Nucleus accumbens (tissue), 56 donors: ENCODE measurements around the gene MED28.
"Not testable (repeated sequence)": the region's sequence is repeated elsewhere in the genome, so short reads cannot be mapped to it uniquely, and the experiment has no call there.

Experiments
- DNase-seq, 56 donors: peaks; one replicate each; lab custom pipeline; 2025; lab: John Stamatoyannopoulos, UW

The MED28 gene, protein sequence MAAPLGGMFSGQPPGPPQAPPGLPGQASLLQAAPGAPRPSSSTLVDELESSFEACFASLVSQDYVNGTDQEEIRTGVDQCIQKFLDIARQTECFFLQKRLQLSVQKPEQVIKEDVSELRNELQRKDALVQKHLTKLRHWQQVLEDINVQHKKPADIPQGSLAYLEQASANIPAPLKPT

DNA sequence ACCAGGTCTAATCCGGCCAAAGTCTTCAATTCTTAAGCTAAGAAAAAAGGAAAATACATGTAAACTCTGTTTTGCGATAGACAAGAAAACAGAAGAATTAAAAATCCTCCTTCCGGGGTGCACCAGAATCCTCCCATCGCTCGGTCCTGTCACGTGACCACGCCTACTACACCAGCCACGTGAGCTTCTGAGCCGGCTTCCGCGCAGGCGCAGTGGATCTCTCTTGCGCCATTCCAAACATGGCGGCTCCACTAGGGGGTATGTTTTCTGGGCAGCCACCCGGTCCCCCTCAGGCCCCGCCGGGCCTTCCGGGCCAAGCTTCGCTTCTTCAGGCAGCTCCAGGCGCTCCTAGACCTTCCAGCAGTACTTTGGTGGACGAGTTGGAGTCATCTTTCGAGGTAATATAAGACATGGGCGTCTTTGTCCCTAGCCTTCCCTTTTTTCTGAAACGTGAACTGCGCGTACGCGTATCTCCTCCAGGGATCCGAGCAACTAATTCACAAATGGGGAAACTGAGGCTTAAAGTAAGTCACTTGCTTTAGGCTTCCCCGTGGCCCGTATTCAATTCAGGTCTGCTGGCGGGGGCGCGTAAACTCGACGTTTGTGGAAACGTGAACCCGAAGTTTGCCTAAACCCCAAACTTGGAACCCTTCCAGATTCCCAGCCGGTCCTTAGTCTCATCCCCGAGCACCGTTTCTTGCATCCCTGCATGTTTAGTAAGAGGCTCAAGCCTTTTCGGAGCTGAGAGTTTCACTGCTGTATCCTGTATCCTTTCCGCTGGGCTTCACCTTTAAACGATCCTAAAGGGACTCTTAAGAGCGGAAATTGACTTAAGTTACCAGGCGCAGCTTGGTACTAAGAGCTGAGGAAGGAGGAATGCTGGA, at the start of gene MED28:
MED28 (plus strand) TSS at position 226 of the 884 bp plus-strand sequence; CDS start at position 240, 14 bp downstream.
- peak in 55 of 56 donors; percentile 40 to 96 (median 87) for DNase-seq

DNA sequence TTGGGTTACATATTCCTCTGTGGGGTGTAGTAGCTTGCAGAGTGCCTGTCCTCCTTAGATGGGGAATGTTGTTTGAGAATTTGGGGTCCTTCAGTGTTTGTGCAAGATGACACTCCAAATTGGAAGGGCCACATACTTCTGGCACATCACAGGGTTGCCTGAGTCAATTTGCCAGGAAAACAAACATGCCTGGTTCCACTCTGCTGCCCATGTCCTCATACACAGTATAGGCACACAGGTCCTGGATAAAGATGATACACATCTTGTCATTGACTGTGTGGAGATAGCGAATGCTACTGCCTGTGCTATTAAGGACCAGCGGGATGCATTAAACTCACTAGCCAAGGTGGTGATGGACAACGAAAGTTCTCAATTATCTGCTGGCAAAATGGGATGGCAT, 48.6 kb upstream of the MED28 start:
- no peak for DNase-seq

DNA sequence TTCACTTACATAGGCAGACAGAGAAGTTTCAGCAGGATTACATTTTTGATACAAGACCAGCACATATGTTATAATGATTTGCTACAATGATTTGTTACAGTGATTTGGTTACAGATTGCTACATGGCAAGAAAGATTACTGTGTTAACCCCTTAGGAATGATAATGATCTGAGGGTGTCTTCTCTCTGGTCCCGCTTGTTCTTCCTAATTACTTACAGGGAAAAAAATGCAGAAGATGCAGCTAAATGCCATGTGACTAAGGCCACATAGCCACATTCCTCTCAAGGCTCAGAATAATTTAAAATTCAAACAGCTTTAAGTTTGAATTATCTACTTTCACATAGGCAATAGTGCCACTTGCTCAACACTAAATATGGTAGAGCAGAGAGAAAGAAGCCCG, 47.2 kb upstream of the MED28 start:
- DNase-seq = no peak

DNA sequence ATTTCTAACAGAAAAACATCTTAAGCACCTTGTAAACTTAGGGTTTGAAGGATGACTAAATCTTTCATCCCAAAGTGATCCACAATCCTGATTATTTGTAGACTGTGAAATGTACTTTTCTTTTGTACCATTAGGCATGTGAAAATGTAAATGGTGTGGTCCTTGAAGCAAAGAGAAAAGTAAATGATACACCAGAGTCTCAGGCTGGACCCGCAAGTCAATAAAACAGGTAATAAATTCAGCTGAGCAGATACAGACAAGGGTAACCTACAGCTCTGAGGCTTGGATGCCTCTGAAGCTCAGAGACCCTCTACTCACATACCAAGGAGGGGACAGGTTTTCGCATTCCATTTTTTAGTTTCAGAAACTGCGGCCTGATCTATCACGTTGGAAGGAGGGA, 40.2 kb upstream of the MED28 start:
- no peak for DNase-seq

DNA sequence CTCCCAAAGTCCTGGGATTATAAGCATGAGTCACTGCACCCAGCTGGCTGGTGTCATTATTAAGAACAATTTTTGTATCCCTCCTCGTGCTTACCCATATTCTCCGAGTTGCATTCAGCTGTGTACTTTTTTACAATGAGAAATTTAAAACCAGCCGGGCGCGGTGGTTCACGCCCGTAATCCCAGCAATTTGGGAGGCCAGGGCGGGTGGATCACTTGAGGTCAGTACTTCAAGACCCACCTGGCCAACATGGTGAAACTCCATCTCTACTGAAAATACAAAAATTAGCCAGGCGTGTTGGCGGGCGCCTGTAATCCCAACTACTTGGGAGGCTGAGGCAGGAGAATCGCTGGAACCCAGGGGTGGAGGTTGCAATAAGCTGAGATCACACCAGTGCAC, 39.3 kb upstream of the MED28 start:
- not testable (repeated sequence) for DNase-seq

GRCh38 chr4:17576932-17577664, 37.3 kb upstream of the MED28 start, which contains the start of gene LAP3:
Gene LAP3 (plus strand): TSS chr4:17577198. CDS start chr4:17577466, 268 bp downstream.
- DNase-seq = peak; percentile 55 to 99 (median 97)

DNA sequence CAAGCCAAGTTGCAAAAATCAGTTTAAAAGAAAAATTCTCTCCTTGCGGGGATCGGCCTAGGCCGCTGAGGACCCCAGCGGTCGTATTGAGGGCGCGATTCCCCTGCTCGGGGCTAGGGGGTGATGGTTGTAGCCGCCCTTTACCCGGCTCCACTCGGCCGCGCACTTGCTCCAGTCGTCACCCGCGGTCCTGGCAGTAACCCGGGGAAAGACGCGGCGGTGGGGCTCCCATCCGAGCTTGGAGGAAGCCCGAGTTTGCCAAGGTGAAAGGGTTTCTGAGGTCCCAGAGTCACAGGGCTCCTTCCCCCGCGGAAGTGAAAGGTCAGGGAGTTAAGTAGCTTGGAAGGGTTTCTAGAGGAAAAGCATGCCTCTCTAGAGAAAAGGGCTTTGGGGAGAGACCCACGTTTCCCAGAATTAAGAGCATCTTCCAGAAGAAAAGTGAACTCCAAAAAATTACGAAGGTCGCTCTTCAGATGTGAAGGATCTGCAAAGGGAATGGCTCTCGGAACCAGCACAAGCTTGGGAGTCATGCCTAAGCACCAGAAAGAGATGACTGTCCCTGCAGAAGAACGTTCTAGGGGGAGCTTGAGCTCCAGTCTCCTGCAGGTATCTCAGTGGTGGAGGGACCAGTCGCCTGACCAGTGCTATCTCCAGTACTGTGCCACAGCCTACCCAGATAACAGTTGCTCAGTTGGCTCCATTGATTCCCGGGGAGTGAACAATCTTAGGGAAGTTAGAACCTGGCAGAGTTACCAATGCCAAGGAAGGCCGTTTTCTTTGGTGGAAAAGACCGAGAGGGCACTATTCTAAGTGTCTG, 36.6 kb upstream of the MED28 start:
- DNase-seq = peak in 26 of 56 donors; percentile 8 to 72 (median 50)

- no peak for DNase-seq
Measured at GRCh38 chr4:17578482-17578891, 36.0 kb upstream of the MED28 start.

- DNase-seq = no peak
Measured at GRCh38 chr4:17580969-17581368, 33.5 kb upstream of the MED28 start.

DNA sequence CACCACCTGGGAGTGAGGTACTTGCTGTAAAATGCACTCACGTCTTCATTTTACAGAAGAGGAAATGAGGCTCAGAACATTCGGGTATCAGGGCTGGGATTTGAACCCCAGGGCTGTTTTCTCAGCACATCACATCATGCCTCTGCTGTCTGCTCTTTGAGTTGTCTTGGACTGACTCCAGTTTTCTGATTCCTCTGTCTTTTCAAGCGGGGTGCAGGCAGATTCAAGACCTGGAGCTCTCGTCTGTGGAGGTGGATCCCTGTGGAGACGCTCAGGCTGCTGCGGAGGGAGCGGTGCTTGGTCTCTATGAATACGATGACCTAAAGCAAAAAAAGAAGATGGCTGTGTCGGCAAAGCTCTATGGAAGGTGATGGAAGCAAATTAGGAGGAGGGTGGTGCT, 31.2 kb upstream of the MED28 start:
- DNase-seq = peak in 1 of 56 donors; percentile 2

- DNase-seq = no peak
Measured at GRCh38 chr4:17583941-17584340, 30.5 kb upstream of the MED28 start.

GRCh38 chr4:17584521-17585213, 29.8 kb upstream of the MED28 start:
- DNase-seq = peak in 4 of 56 donors; percentile 3 to 21 (median 14)

DNA sequence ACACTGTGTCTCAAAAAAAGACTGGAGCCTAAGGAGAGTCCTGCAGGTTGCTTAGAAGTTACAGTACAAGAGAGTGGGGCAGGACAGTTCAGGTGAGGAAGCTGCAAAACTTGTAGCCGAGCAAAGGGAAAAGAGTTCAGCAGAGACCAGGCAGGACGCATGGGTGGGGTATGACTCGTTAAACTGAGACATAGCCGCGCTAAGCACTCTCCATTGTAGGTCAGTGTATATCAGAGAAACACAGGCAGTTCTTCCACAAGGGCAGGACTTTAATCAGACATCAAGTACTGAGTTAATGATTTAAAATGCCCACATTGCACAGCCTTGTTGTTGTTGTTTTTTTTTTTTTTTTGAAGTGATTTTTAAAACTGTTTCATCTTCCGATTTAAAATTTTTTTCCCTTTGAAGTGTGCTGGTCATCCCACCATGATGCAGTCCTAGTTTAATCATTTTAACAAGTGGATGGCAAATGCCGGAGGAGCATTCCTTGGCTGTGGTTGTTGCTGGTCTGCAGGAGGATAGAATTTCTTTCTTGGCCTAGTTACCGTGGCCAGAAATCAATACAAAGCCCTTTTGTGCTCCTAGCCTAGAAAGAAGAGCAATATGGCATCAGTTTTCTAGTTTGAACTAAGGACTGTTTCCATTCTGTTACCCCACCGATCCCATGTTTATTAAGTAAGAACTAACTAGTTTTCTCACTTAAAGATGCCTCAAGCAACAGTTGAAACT, 27.2 kb upstream of the MED28 start:
- peak in 4 of 56 donors; percentile 3 to 15 (median 6) for DNase-seq

DNA sequence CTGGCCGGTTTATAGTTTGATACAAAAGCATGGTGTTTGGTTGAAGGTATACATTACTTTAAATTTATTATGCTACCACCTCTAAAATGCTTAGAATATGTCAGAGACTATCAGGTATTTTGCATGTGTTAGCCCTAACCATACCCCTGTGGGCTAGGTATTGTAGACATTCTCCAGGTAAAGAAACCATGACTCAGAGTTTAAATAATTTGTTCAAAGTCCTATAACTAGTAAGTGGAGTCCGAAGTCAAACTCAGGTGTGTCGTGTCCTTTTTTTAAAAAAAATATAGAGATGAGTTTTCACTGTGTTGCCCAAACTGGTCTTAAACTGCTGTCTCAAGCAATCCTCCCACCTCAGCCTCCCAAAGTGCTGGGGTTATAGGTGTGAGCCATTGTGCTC, 25.1 kb upstream of the MED28 start:
- no peak for DNase-seq

DNA sequence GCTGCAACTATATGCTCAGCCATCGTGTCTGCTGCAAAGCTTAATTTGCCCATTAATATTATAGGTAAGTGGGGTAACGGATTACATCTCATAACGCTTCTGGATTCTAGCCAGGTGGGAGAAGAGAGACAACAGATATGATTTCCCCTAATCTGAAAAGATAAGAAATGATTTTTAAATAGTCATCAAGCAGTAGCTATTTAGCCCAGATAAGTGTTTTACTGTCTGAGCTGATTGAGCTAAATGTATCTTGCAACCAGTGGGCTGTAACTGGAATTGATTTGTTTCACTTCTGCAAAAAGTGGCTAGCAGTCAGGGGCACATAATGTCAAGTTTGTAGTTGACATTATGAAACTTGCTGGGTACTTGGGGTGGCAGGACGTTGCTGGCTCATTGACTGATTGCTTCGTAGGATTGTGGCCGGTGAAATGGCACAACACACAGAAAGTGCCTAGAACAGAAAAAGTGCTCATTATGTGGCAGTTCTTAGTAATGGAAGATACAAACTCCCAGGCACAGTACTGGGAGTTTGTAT, 18.9 kb upstream of the MED28 start:
- no peak for DNase-seq

DNA sequence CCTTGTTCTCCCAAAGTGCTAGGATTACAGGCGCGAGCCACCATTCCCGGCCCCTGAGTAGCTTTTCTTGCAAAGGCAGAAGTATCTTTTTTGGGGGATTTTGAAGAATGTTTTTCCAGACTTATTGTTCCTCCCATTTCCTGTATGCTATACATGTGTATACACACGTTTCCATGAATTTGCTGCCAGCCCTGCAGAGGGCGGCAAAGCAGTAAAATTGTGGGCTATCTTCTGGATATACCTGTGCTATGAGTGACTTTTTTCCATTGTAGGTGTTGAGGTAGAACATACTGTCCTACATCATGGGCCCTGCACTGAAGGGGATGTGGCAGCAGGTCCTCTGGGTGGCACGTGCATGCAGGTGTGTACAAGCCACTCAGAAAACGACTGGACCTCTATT, 16.9 kb upstream of the MED28 start:
- no peak for DNase-seq

GRCh38 chr4:17599826-17600225, 14.6 kb upstream of the MED28 start:
- DNase-seq = no peak

- no peak for DNase-seq
Measured at GRCh38 chr4:17605236-17605635, 9.2 kb upstream of the MED28 start.
